Fibroblast of lung (primary cell): ENCODE results near the gene HOXB7.

Experiments
- CTCF ChIP-seq, 2 donors: IDR thresholded peaks in 1 of 2; conservative IDR thresholded peaks in 1 of 2; 1 replicate in 1 of 2; 2 replicates in 1 of 2; pipeline ENCODE4 v1.5.1; 2011 to 2012; ENCODE audit warnings: low read length in 2 of 2, control low read depth in 1 of 2, inconsistent platforms in 1 of 2, low read depth in 1 of 2, mild to moderate bottlenecking in 1 of 2
- EZH2 ChIP-seq: IDR thresholded peaks from 2 replicates; pipeline ENCODE4 v1.5.1; 2012; ENCODE audit warnings: low read length, control low read depth, mild to moderate bottlenecking; ENCODE audit errors: missing control alignments

- TF ChIP-seq EZH2, result no peak
- TF ChIP-seq CTCF (conservative IDR thresholded peaks at IDR 0.05 in 1 of 2, IDR thresholded peaks at IDR 0.05 in 1 of 2; ENCODE audit: low read depth in 1 of 2, low read length in 2 of 2), result no peak
Observed at GRCh38 chr17:48647963-48648245, 37.1 kb upstream of the HOXB7 start.
